GM12874 (cell line): ENCODE results near the gene RPS21.

Experiments used
- CTCF ChIP-seq: IDR thresholded peaks from 2 replicates; pipeline ENCODE4 v1.5.1; 2011; ENCODE audit warnings: low read depth, mild to moderate bottlenecking, control low read depth, low read length, moderate library complexity; ENCODE audit not compliant: insufficient read depth

RPS21 gene

GRCh38 chr20:62391165-62392076, 4.5 kb downstream of the RPS21 start:
- TF ChIP-seq CTCF = no peak

GRCh38 chr20:62392077-62392418, 5.1 kb downstream of the RPS21 start:
- TF ChIP-seq CTCF = no peak

GRCh38 chr20:62392621-62393334, 5.9 kb downstream of the RPS21 start:
- no peak for TF ChIP-seq CTCF

GRCh38 chr20:62393335-62393665, 6.4 kb downstream of the RPS21 start:
- TF ChIP-seq CTCF = no peak

- no peak for TF ChIP-seq CTCF
These were observed 6.9 kb downstream of the RPS21 start for GRCh38 chr20:62393830-62394229.

DNA sequence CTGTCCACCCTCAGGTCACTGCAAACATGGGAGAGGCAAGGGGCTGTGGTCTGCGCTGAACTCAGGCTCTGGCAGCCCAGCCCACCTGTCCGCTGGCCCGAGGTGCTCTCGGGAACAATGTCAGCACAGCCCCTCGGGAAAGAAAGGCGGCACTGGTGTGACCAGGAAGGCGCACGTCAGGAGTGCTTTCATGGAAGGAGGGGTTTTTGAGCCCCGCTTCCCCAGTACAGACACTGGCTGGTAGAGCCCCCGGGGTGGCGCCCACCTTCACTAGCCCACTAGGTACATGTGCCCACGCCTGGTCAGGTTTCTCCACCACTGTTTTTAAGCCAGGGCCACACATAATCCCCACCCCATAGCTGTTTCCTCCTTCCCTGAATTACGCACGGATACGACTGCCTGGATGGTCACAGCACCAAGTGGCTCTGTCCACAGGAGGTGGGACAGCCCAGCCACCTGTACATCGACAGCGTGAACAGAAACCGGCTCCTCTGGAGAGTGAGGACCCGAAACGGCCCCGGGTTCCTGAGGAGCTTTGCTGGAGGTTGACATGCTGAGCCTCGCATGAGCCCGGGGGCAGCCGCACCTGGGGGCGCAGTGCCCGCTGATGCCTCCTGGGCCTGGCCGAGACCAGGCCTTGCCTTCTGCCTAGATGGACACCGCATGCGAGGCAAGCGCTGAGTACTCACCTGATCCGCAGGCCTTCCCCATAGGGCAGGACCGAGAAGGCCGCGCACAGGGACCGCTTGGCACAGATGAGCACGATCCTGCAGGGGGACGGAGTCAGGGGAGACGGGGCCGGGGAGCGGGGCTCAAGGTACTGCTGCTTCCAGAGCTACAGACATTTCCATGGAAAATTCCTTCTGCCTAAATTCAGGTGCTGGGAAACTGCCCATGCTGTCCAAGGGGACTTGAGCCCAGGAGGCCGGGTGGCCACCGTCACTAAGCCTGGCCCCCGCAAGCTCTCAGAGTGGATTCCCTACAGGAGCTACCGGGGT, 7.6 kb downstream of the RPS21 start:
- TF ChIP-seq CTCF = no peak
